Parathyroid adenoma (tissue), 2 donors: ENCODE measurements around the gene SLC27A3.
A peak's percentile ranks its signal among the peaks of the same experiment; 100 is the strongest.

Experiments
- H2AFZ ChIP-seq: fragments of 300-600 bp; sonication (generic); one replicate; pipeline ENCODE4 v1.7.0; 2017; ENCODE audit warnings: antibody characterized with exemption, mild to moderate bottlenecking
- H3K27ac ChIP-seq: fragments of 300-600 bp; sonication (generic); one replicate; pipeline ENCODE4 v1.7.0; 2017
- H3K27me3 ChIP-seq: fragments of 300-600 bp; sonication (generic); one replicate; pipeline ENCODE4 v1.7.0; 2017; ENCODE audit warnings: low read length; ENCODE audit not compliant: control insufficient read depth, insufficient read depth
- H3K36me3 ChIP-seq: fragments of 300-600 bp; sonication (generic); one replicate; pipeline ENCODE4 v1.7.0; 2017; ENCODE audit warnings: low read length; ENCODE audit not compliant: control insufficient read depth, insufficient read depth
- H3K4me1 ChIP-seq: fragments of 300-600 bp; sonication (generic); one replicate; pipeline ENCODE4 v1.7.0; 2017; ENCODE audit warnings: control low read depth
- H3K4me2 ChIP-seq: fragments of 300-600 bp; sonication (generic); one replicate; pipeline ENCODE4 v1.7.0; 2017; ENCODE audit warnings: low read length
- H3K4me3 ChIP-seq: fragments of 300-600 bp; sonication (generic); one replicate; pipeline ENCODE4 v1.7.0; 2017; ENCODE audit warnings: low read depth, low read length
- H3K79me2 ChIP-seq: fragments of 300-600 bp; sonication (generic); one replicate; pipeline ENCODE4 v1.7.0; 2017; ENCODE audit warnings: control low read depth
- H3K9ac ChIP-seq: fragments of 300-600 bp; sonication (generic); one replicate; pipeline ENCODE4 v1.7.0; 2017; ENCODE audit warnings: mild to moderate bottlenecking
- H3K9me3 ChIP-seq: fragments of 300-600 bp; sonication (generic); one replicate; pipeline ENCODE4 v1.7.0; 2017; ENCODE audit warnings: low read length; ENCODE audit not compliant: control insufficient read depth
- CTCF ChIP-seq: fragments of 300-600 bp; sonication (generic); IDR thresholded peaks from one replicate; pipeline ENCODE4 v1.7.0; 2017; ENCODE audit warnings: antibody characterized with exemption, mild to moderate bottlenecking
- donor health status: primary hyperparathyroidism.

The SLC27A3 gene

GRCh38 chr1:153768316-153769181 is 6.7 kb upstream of the SLC27A3 start:
- Histone ChIP-seq H2AFZ (no peak overlapping the region), H3K9ac (no peak overlapping the region), H3K4me3 (no peak overlapping the region), H3K9me3 (no peaks in the 10 kb centered on the region), H3K4me2 (no peak overlapping the region), H3K27ac (no peak overlapping the region), H3K4me1 (peaks cover 8% of the 10 kb centered on the region), H3K27me3 (no peaks in the 10 kb centered on the region), H3K36me3 (no peaks in the 10 kb centered on the region), H3K79me2 (no peaks in the 10 kb centered on the region)
- TF ChIP-seq CTCF = no peak

GRCh38 chr1:153769221-153769620 is 6.0 kb upstream of the SLC27A3 start:
- peaks cover 8% of the 10 kb centered on the region for H3K4me1 ChIP-seq
- H3K27me3 ChIP-seq = no peaks in the 10 kb centered on the region
- H2AFZ ChIP-seq = no peak overlapping the region
- TF ChIP-seq CTCF = no peak
- H3K4me2 ChIP-seq = no peak overlapping the region
- H3K4me3 ChIP-seq = no peak overlapping the region
- no peak overlapping the region for H3K9ac ChIP-seq
- no peaks in the 10 kb centered on the region for H3K9me3 ChIP-seq
- H3K36me3 ChIP-seq = no peaks in the 10 kb centered on the region
- H3K27ac ChIP-seq = peak overlapping the region; percentile 11
- H3K79me2 ChIP-seq = no peaks in the 10 kb centered on the region

- TF ChIP-seq CTCF = no peak
- Histone ChIP-seq H3K4me2 (no peak overlapping the region), H3K9me3 (no peaks in the 10 kb centered on the region), H3K9ac (no peak overlapping the region), H3K36me3 (no peaks in the 10 kb centered on the region), H3K4me1 (peaks cover 8% of the 10 kb centered on the region), H3K27ac (peak overlapping the region; percentile 80), H3K27me3 (no peaks in the 10 kb centered on the region), H3K79me2 (no peaks in the 10 kb centered on the region), H2AFZ (no peak overlapping the region), H3K4me3 (no peak overlapping the region)
Observed at GRCh38 chr1:153770797-153771196, 4.4 kb upstream of the SLC27A3 start.

GRCh38 chr1:153771261-153771660 is 3.9 kb upstream of the SLC27A3 start:
- Histone ChIP-seq H3K79me2 (no peaks in the 10 kb centered on the region), H3K9me3 (no peaks in the 10 kb centered on the region), H3K36me3 (no peaks in the 10 kb centered on the region), H3K4me2 (no peak overlapping the region), H3K27me3 (no peaks in the 10 kb centered on the region), H3K9ac (no peak overlapping the region), H2AFZ (no peak overlapping the region), H3K4me1 (peaks cover 8% of the 10 kb centered on the region), H3K4me3 (no peak overlapping the region), H3K27ac (peak overlapping the region; percentile 80)
- TF ChIP-seq CTCF = no peak
